Astrocyte of the hippocampus (primary cell): ENCODE data around the gene TMEM212.
A peak's percentile ranks its signal among the peaks of the same experiment; 100 is the strongest.

Source experiments
- DNase-seq: peaks from one replicate; pipeline ENCODE4 v3.0.0; 2011; ENCODE audit warnings: low read depth, low spot score

Gene TMEM212

DNA sequence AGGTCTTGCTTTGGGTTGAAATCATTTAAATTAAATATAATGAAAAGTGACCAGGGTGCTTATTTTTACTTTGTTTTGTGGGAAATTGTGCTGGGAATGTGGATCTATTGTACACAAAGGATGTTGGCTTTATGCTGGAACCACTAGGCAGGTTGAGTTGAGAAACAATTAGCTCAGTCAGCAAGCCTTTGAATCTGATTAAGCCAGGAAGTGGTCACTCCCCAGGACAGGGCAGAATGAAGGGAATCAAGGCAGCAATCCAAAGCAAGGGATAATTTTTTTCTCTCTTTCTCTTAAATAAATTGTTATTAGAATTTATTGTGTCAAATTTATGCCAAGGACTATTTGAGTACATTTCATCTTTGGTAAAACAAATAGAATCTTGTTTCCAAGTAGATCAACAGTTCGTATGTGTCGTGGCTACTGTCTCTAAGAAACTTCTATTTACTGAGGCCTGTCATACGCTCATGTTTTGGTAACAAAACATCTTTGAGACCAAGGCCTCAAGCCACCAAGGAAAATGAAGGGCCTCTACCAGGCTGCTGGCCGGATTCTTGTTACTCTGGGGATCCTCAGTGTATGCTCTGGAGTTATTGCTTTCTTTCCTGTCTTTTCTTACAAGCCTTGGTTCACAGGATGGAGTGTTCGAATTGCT, at the start of gene TMEM212:
TMEM212 (plus strand) TSS at position 486 of the 655 bp plus-strand sequence; CDS start at position 521, 35 bp downstream.
- peak; percentile 83 for DNase-seq

DNA sequence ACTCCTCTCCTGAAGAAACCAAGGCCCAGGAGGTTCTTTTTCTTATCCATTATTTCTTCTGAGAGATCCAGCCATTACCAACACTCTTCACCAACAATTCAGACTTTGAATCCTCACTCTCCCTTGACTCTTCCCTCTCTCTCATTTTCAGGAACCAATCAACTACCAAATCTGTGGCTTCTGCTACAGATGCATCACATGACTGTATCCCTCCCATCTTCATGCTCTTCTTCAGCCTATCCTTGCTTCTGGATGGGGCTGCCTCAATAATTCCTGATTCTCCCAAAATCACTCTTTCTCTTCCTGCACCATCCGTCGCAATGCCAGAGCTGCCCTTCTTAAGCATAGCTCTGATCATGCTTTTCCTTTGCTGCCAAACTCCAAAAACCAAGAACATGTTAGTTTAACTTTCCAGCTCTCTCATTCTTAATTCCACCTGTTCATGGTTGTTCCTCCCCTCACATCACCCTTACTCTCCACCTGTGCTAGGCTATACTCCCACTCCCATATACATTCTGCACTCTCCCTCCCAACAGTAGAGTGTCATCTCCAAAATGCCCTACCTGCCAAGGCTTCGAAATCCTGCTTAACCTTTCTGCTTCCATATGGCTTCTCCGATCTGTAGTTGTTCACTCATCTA, 46.4 kb upstream of the TMEM212 start:
- no peak for DNase-seq

DNA sequence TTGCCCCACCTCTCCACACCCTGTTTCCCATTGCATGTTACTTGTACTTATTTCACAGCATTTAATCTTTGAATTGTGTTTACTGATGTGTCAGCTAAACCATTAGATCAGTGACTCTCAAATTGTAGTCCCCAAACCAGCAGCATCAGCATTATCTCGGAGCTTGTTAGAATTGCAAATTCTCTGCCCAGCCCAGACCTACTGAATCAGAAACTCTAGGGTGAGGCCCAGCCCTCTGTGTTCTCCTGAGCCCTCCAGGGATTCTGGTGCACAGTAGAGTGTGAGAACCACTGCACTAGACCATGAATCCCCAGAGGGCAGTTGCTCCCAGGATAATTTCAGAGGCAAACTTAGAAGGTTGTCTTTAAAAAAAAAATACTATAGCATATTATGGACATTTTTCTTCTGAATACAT, 45.9 kb upstream of the TMEM212 start:
- DNase-seq, result no peak

DNA sequence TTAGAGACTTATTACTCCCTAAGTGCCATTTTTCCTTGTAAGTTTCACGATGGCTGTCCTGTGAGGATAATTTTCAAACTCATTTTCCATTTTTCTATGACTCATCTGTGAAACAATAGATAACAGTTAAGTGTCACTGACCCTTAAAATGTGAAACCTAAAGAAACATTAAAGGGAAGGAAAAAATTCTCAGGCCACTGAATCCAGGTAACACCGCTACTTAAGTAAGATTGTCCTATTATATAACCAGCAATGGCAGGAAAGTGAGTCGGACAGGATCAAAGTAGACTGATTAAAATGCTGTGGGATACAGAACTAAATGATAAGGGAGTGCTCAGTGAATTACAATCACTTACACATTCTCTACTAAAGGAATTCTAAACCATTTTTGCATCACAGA, 45.3 kb upstream of the TMEM212 start:
- no peak for DNase-seq

DNA sequence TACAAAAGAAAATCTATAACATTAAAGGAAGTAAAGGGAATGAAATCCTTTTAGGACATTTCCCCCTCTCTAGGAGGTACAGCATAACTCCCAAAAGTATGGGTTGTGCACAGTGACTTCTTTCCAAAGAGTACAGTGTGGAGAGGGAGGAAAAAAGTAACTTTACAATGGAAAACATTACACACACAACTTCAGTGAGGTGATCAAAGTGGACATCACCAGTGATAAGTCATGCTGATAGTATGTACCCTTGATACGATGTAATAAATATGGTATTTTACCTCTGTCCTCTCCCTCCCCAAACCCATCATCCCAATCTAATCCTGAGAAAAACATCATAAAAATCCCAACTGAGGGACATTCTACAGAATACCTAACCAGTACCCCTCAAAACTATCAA, 43.6 kb upstream of the TMEM212 start:
- DNase-seq, result no peak

DNA sequence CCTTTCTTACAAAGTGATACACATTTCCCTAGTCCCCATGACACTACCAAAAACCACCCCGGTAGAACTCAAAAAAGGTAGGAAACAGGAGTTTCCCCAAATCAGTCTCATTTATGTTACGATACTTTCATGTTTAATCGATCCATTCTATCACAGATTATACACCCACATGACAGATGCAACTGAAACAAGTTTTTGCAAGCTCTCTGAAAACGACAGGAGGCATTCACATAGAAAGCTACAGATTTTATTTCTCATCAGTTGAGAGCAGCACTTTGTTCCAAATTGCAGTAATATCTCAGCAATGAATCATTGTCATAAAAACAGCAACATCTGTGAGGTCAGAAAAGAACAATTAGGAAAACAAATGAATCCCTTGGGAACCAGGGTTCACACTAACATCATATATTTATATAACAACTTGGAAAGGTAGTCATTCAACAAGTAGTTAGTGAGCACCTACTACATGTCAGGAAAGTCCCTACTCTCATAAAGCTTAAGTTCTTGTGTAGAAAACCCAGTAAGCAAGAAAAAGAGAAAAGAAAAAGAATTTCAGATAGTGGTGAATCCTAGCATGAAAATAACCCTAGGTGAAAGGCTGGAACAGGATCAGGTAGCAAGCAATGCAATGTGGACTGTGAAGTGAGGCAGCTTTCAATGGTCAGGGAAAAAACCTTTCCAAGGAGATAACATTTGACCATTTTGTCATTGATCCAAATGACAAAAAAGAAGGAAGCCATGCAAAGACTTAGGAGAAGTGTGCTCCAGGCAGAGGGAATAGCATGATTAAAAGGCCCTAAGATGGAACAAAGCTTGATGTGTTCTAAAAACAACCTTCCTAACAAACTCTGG, 41.2 kb upstream of the TMEM212 start:
- DNase-seq, result peak; percentile 72

DNA sequence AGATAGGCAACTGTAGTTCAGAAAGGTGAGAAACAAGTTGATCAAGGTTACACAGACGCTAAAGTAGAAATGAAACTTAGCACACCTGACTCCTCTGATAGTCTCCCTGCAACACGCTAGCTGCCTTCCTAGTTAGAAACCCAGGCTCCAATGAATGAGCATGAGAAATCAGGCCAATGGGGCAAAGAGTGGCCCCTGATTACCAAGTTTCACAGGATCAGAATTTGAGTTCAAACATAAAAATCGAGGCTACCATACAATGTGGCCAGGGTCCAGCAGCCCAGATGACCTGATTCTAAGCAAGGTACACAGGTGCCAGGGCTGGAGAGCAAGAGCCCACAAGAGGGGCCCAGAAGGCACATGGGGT, 40.6 kb upstream of the TMEM212 start:
- no peak for DNase-seq

DNA sequence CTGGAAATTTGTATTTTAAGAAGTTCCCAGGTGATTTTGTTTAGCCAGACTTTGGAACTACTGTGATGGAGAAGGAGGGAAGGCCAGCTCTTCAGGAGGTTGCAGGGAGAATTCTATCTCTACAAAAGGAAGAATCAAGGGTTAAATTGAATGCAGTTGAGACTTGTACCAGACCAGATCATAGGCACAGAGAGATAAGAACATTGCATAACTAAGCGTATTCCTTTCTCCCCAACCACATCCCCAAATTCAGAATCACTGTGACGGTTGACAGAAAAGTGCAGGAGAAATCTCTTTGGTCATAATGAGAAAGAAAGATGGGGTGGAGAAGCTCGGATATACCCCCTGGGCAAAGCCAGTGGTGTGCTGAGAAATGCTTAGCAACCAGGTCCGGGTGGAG, 40.1 kb upstream of the TMEM212 start:
- DNase-seq, result no peak

DNA sequence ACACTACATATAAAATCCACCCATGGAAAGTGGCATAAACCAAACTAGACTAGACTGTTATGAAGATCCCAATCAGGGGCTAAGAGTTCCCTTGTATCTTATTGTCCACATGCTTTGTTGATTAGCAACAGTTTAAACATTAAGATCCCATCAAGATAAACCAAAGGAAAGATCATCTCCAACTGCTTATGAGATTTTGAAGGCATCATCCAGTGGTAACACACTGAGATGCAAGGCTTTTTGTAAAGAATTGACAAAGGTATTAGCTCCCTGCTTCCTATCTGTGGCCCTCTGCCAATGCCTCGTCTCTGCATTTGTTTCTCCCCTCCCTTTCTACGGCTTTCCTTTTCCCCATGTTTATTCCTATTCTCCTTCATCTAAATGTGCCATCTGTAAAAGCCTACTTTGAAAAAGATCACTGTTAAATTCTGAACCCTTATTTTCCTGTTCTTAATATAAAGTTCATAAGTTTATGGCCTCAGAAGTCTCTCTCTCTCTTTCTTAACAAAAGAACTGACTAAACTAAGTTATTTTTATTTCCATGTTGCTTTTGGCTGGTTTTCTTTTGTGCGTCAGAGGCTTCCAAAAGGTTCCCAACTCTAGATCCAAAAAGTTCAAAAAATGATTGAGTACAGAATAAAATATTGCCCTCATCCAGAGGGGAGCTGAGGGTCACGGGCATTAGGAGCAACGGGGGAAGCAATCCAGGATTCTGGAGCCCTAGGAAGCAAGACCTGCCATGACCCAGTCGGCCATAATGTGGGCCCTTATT, 38.3 kb upstream of the TMEM212 start:
- DNase-seq, result peak; percentile 56

DNA sequence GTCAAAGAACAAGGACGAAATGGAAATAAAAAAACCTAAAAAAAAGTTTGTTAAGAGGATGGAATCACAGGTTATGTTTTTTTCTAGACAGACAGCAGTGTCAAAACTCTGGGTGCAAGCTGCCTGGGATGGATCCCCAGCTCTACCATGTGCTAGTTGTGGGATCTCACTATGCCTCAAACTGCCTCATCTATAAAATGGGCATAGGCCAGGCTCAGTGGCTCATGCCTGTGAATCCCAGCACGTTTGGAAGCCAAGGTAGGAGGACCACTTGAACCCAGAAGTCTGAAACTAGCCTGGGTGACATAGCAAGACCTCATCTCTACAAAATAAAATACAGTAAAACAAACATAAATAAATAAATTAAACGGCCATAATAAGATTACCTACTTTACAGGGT, 37.5 kb upstream of the TMEM212 start:
- DNase-seq, result no peak

DNA sequence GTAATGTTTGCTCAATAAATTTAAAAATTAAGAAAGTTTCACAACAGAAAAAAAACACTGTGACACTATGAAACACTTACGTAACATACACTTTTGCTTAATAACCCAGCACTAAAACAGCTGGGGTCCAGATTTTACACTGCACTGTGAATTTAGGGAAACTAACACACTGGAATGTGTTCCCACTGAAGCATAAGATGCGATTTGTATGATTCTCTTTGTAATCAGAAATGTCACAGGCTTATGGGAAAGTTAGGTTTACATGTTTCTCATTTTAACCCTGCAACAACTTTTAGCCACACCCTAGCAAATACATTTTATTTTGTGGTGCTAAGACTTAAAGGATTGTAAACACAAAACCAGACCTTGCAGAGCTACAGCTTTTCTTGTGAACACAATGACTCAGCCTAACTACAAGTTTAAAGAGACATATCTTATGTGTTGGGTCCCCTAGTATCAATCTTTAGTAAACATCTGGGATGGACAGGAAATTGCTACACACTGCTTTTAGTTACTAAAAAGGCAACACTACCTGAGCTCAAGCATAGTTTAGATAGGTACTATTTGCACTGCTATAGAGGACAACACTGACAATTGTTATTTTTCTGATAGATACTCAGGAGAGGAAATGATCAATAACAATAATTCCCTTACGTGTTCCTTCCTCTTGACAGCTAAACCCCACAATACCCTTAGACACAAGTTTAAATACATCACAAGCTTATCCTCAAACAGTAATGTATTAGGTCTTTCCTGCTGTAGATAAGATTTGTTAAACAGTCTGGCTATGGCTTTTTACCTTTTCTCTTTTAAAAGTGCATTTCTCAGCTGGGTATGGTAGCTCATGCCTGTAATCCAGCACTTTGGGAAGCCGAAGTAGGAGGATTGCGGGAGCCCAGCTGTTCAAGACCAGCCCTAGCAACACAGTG, 36.7 kb upstream of the TMEM212 start:
- peak; percentile 42 for DNase-seq

DNA sequence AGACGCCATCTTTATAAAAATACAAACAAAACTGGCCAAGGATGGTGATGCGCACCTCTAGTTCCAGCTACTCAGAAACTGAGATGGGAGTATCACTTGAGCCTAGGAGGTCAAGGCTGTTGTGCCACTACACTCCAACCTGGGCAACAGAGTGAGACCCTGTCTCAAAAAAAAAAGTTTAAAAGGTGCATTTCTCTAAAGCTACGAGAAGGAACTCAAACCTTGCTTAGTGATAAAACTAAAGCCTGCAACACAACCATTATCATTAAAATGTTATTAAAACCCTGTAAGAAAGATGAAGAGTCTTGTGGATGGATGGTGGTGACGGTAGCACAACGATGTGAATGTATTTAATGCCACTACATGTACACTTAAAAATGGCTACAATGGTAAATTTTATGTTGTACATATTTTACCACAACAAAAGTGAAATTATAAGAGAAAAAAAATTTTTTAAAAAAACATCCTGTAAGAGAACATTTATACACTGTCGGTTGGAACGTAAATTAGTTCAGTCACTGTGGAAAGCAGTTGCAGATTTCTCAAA, 35.9 kb upstream of the TMEM212 start:
- DNase-seq, result no peak

DNA sequence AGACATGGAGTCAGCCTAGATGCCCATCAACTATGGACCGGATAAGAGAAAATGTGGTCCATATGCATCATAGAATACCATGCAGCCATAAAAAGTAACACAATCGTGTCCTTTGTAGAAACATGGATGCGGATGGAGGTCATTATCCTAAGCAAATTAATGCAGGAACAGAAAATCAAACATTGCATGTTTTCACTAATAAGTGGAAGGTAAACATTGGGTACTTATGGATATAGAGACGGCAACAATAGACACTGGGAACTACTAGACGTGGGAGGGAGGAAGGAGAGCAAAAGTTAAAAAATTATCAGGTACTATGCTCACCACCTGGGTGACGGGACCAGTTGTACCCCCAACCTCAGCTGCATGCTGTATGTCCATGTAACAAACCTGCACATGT, 35.3 kb upstream of the TMEM212 start:
- no peak for DNase-seq

DNA sequence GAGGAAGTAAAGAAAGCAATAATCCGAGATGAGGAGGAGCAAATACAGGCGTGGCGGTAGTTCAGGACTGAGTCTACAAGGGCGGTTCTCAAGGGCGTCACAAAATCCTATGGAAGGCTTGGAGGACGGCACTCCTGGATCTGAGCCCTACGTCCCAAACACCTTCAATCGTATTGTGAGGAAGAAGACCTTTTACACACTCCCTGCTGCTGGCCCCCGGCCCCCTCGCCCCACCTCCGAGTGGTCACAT, 33.6 kb upstream of the TMEM212 start:
- DNase-seq, result no peak

DNA sequence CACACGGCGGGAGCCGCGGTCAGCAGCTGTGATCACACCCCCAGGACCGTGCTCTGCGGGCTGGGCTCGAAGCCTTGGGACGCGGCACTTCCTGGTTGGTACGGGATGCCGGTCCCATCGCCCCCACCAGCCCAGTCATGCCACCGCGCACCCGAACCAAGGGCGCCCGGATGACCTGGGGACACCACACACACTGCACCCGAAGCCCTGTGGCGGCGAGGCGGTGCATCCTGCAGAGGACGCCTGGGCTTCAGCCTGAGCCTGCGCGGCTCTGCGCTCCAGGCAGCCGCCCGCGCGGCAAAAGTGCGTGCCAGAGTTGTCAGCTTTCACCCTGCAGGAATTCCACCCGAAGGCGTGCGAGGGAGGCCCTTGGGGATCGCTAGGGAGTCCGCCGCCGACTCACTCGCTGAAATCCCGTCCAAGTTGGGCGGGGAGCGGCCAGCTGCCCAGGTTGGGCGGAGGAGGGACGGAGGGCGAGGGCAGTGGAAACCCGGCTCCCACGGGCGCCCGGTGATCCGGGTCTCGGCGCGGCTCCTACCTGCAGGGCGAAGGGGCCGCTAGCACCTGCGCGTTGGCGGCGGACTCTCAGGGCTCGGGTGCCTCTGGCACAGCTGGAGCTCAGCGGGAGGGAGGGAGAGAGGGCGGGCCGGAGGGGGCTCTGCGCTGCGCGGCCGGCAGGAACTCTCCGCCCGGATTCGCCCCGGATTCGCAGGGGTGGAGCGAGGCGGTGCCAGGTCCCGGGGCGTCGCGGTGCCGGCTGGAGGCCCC, 33.1 kb upstream of the TMEM212 start, which contains the start of gene PLD1:
PLD1 (minus strand) TSS at position 623 of the 768 bp plus-strand sequence. CDS start 72,432 bp downstream, outside the sequence.
- DNase-seq, result peak; percentile 96

DNA sequence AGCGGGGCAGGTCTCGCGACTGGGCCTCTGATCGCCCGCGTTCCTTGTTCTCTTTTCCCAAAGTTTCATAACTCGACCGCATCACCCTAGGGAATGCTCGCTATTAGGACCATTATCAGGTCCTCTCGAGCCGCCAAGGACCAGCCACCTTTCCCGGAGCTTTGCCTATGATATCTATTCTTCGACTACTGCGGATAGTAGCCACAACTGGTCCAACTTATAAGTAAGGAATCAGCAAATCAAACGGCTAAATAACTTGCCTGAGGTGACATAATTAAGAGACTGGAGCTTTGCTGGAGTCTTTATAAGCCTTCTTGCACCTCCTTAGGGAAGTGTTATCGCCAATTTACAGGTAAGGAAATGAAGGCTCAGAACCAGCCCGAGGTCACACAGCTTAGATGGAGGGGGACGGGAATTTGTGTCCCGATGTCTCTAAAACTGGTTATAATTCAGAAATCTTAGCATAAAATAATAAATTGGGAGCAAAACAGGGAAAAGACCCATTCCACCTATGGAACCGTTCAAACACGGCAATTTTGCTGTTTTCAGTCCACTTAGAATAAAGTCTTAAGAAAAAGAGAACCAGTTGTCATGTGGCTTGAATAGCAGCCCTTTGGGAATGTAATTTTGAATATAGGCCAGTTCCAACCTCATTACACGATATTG, 32.4 kb upstream of the TMEM212 start:
- no peak for DNase-seq

DNA sequence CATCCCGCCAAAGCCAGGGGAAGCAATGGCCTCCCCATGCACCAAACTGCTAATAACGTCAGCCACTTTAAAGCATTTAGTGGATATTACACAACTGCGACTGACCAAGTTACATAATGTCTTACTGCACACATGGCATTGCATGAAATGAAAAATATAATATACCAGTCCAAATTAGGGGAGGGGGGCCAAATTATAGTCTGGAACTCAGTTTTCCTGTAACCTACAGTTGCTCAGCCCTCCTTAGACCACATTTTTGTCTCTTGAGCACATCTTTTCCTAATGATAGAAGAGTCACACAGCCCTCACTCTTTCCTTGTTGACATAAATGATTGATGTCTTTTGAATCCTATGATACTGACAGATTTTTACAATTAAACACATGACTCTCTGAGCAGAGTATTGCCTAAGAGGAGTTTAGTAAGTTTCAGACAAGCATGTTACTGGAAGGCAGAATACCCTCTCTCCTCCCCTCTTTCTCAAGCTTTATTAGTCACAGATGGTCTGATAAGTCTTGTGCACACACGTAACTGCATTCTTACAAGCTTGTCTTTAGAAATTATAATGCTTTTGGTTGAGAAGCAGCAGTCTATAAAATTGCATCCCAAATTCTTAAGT, 31.7 kb upstream of the TMEM212 start:
- DNase-seq, result peak; percentile 74

DNA sequence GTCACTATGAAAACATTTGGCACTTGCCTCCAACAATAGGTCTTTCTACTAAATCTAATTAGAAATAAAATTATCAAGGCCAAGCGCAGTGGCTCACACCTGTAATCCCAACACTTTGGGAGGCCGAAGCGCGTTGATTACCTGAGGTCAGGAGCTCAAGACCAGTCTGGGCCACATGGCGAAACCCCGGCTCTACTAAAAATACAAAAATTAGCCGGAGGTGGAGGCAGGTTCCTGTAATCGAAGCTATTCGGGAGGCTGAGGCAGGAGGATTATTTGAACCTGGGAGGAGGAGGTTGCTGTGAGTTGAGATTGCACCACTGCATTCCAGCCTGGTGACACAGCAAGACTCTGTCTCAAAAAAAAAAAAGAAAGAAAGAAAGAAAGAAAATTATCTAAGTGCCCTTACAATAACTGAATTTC, 31.2 kb upstream of the TMEM212 start:
- no peak for DNase-seq

DNA sequence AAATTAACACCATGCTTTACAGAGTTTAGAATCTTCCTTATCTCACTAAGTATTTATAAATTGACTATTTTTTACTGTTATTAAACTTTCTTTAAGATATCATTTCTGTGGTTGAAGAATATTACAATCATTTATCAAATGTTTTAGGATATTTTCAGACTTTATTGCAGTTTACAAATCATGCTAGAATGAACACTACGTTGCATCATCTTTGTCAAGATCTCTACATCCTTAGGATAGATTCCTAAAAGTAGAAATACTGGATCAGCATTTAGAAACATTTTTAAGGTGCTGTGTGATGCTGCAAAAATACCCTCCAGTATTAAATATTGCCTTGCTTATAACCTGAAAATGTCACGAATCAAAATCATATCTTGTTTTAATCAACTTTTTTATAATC, 30.3 kb upstream of the TMEM212 start:
- no peak for DNase-seq
